Ishikawa (cell line): Measurements from ENCODE around the gene PROX2.

Experiments used
- FOXM1 ChIP-seq: IDR thresholded peaks from 2 replicates; pipeline ENCODE4 v1.6.1; 2012; ENCODE audit warnings: low read depth, borderline replicate concordance
- REST ChIP-seq: IDR thresholded peaks from 2 replicates; pipeline ENCODE4 v1.6.1; 2012; ENCODE audit warnings: low read depth, mild to moderate bottlenecking
- YY1 ChIP-seq: IDR thresholded peaks from 2 replicates; pipeline ENCODE4 v1.6.1; 2012; ENCODE audit warnings: low read depth

GRCh38 chr14:74905595-74906142 lies 29.7 kb upstream of the PROX2 start:
- TF ChIP-seq FOXM1 (no peak), YY1 (no peak), REST (no peak)
